Nephron (organoid): ENCODE measurements around the gene CDX2.

Experiments
- H3K27ac Mint-ChIP-seq, 3 experiments: 2 replicates each; pipeline ENCODE4 v1.8.0; 2020; ENCODE audit warnings: mixed read lengths in 3 of 3, mild to moderate bottlenecking in 2 of 3, moderate library complexity in 1 of 3
- H3K27me3 Mint-ChIP-seq: 2 replicates; pipeline ENCODE4 v1.8.0; 2021; ENCODE audit warnings: low read depth, mild to moderate bottlenecking, moderate library complexity, mixed read lengths
- H3K36me3 Mint-ChIP-seq: 2 replicates; pipeline ENCODE4 v1.8.0; 2020; ENCODE audit warnings: low read depth, mixed read lengths
- H3K4me1 Mint-ChIP-seq: 2 replicates; pipeline ENCODE4 v1.8.0; 2020; ENCODE audit warnings: mixed read lengths
- H3K4me3 Mint-ChIP-seq, 3 experiments: 2 replicates each; pipeline ENCODE4 v1.8.0; 2020; ENCODE audit warnings: mild to moderate bottlenecking in 3 of 3, mixed read lengths in 3 of 3, moderate library complexity in 2 of 3
- H3K9me3 Mint-ChIP-seq: 2 replicates; pipeline ENCODE4 v1.8.0; 2020; ENCODE audit warnings: mixed read lengths
- CTCF ChIP-seq, 3 experiments: fragments of 200-600 bp; sonication (generic); IDR thresholded peaks; one replicate each; pipeline ENCODE4 v1.5.0; 2021; ENCODE audit warnings: antibody characterized with exemption in 3 of 3; ENCODE audit not compliant: unreplicated experiment in 3 of 3

The CDX2 gene

GRCh38 chr13:27968316-27969081 is 616 bp downstream of the CDX2 start:
- Mint-ChIP-seq H3K4me1 (peaks cover 20% of the 10 kb centered on the region), H3K36me3 (no peaks in the 10 kb centered on the region), H3K4me3 (peak overlapping the region in 2 of 3 experiments; percentile 30 to 78), H3K9me3 (peaks cover under 1% of the 10 kb centered on the region), H3K27me3 (peaks cover 100% of the 10 kb centered on the region), H3K27ac (no peak overlapping the region)
- no peak for TF ChIP-seq CTCF (IDR thresholded peaks at IDR 0.05; ENCODE audit: unreplicated experiment in 3 of 3)

- Mint-ChIP-seq H3K36me3 (no peaks in the 10 kb centered on the region), H3K27ac (no peak overlapping the region), H3K27me3 (peaks cover 100% of the 10 kb centered on the region), H3K4me1 (peaks cover 20% of the 10 kb centered on the region), H3K4me3 (peak overlapping the region; percentile 70 to 78 (median 76)), H3K9me3 (no peaks in the 10 kb centered on the region)
- TF ChIP-seq CTCF (IDR thresholded peaks at IDR 0.05; ENCODE audit: unreplicated experiment in 3 of 3), result no peak
These were observed 1.3 kb downstream of the CDX2 start for GRCh38 chr13:27967736-27968315.

GRCh38 chr13:27967203-27967735 is 1.8 kb downstream of the CDX2 start:
- H3K9me3 Mint-ChIP-seq, result no peaks in the 10 kb centered on the region
- H3K27ac Mint-ChIP-seq, result no peak overlapping the region
- no peak for TF ChIP-seq CTCF (IDR thresholded peaks at IDR 0.05; ENCODE audit: unreplicated experiment in 3 of 3)
- no peaks in the 10 kb centered on the region for H3K36me3 Mint-ChIP-seq
- H3K27me3 Mint-ChIP-seq, result peaks cover 100% of the 10 kb centered on the region
- H3K4me3 Mint-ChIP-seq, result peak overlapping the region; percentile 70 to 78 (median 76)
- peaks cover 20% of the 10 kb centered on the region for H3K4me1 Mint-ChIP-seq

- TF ChIP-seq CTCF (IDR thresholded peaks at IDR 0.05; ENCODE audit: unreplicated experiment in 3 of 3), result no peak
- Mint-ChIP-seq H3K27ac (no peak overlapping the region), H3K9me3 (no peaks in the 10 kb centered on the region), H3K4me1 (peaks cover 20% of the 10 kb centered on the region), H3K36me3 (no peaks in the 10 kb centered on the region), H3K4me3 (peak overlapping the region in 2 of 3 experiments; percentile 76 to 78), H3K27me3 (peaks cover 100% of the 10 kb centered on the region)
These were observed 2.4 kb downstream of the CDX2 start for GRCh38 chr13:27966641-27967202.

- TF ChIP-seq CTCF (IDR thresholded peaks at IDR 0.05; ENCODE audit: unreplicated experiment in 3 of 3), result no peak
- Mint-ChIP-seq H3K4me1 (peaks cover 20% of the 10 kb centered on the region), H3K27ac (no peak overlapping the region), H3K4me3 (peak overlapping the region; percentile 22 to 65 (median 63)), H3K9me3 (no peaks in the 10 kb centered on the region), H3K36me3 (no peaks in the 10 kb centered on the region), H3K27me3 (peaks cover 100% of the 10 kb centered on the region)
These were observed 3.1 kb downstream of the CDX2 start for GRCh38 chr13:27965740-27966640.
